ENCODE data around the gene RPTOR.

RPTOR gene

DNA sequence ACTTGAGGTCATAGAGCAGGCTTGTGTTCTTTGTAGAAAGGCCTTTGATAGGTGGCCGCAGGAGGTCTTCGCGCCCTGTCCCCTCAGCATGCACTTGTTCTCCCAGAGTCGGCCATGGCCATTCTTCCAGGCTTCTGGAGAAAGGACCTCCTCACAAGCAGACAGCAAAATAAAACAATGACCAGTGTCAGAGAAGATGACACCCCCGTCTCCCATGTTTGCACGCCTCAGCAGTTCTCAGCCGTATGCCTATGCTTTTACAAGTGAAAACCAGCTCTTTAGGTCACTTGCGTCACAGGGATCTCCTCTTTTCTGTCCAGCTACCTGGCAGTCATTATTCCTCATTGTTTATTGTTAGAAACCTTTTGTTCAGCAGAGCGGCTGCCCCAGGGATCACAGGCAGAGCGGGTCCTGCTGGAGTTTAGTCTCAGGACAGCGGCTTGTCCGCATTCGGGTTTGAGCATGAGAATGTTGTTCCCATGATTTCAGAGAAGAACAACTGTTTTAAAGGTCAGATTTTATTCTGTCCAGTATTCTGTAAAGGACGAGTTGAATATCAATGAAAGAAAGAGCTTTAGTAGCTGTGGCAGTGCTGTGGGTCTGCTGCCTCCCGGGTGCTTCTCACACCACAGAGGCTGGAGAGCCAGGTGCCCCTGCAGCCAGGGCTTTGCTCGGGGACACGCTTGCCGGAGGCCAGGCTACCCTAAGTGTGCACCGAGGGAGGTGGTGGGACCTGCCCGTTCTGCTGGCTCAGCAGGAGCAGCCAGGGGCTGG, 123.9 kb downstream of the RPTOR start:
- no peak for DNase-seq

- peak; percentile 64 for DNase-seq
Measured at GRCh38 chr17:80671039-80671824, 126.6 kb downstream of the RPTOR start.

- no peak for DNase-seq
Measured at GRCh38 chr17:80671825-80672110, 127.1 kb downstream of the RPTOR start.

GRCh38 chr17:80673152-80673920, 128.7 kb downstream of the RPTOR start:
- DNase-seq = peak; percentile 83

GRCh38 chr17:80675438-80676095, 130.9 kb downstream of the RPTOR start:
- no peak for DNase-seq

DNA sequence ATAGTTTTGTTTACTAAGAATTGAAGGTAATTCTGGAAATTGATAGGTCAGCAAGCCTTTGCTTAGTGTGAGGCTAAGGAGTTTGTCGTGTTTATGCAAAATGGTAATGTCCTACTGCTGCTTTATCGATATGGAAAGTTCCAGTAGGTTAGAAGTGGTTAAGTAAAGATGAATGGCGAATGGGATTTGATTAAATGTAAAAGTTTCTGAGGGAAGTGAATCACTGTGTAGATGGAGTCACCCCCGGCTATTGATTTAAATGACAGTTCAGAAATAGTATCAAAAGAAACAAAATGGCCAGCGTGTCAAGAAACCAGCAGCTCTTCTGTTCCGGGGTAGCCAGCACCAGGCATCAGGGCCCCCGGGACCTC, 131.4 kb downstream of the RPTOR start:
- DNase-seq = no peak

GRCh38 chr17:80676564-80676963, 131.9 kb downstream of the RPTOR start:
- no peak for DNase-seq

DNA sequence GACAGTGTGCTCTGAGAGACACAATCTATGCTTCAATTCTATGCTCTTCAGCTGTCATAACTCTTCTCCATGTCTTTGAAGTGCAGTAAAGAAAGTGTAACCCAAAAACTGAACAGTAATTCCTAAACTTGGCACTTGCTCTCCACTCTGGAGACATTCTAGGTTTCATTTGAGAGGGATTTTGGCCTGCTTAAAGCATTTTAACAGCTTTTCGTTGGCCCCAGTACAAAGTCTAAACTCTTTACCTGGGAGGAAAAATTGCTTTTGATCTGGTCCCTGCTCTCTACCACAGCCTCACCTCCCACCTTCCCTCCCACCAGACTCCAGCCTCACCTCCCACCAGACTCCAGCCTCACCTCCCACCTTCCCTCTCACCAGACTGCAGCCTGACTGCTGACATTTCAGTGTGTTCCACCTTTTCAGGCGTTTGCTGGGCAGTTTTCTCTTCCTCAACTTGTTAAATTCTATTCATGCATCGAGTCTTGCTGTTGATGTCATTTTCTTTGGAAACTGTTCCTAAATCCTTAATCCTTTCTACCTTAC, 132.6 kb downstream of the RPTOR start:
- DNase-seq = no peak

DNA sequence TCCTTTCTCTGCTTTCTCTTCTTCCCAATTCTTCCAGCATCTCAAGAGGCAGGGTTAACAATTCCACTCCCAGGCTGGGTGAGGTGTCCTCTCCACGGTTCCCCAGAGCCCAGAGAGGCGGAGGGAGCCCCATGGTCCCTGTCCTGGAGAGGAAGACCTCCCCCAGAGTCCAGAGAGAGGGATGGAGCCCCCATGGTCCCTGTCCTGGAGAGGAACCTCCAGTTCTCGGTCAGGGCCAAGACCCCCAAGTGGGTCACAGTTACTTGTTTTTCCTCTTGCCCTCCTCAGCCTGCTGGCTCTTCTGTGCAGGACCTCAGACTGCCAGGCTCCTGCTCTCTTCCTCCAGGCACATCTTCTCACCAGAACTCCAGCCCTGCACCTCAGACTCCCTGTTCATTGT, 135.2 kb downstream of the RPTOR start:
- DNase-seq = no peak

DNA sequence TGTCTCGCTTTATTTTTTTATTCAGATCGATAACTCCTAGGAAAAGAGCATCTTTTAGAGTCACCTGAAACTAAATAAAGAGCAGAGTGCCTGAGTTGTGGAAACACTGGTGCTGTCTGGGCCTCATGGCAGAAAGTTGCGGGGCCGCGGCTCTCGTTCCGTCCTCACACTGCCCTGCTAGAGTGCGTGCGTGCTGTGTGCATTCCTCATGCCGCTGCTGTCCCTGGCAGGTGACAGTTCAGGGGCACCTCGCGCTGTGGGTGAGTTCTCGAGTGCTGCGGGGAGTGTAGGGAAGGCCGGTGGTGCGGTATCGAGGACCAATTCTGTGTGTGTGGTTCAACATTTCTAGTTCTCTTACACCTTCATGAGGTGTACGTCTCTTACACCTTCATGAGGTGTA, 136.6 kb downstream of the RPTOR start:
- DNase-seq = no peak

- DNase-seq = no peak
Measured at GRCh38 chr17:80682372-80682771, 137.7 kb downstream of the RPTOR start.

- no peak for DNase-seq
Measured at GRCh38 chr17:80683625-80684104, 139.0 kb downstream of the RPTOR start.

GRCh38 chr17:80687839-80688238, 143.2 kb downstream of the RPTOR start:
- no peak for DNase-seq

- peak; percentile 53 for DNase-seq
Measured at GRCh38 chr17:80689129-80689619, 144.5 kb downstream of the RPTOR start.

DNA sequence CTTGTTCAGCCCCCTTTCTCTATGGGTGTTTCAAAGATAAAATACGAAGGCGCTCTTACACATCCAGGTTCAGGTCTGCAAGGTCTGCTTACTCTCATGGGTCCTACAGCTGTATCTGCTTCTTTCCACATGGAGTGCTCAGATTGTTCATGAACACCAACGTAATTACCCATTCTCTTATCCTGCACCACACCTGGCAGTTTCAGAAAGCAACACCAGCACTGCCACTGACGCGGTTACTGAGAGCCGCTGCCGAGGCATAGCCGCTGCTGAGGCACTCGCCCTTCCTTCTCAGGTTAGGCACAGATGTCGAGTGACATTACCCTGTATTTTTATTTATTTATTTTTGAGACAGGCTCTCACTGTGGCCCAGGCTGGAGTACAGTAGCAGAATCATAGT, 147.1 kb downstream of the RPTOR start:
- DNase-seq = peak; percentile 66

- DNase-seq = no peak
Measured at GRCh38 chr17:80692931-80693467, 148.4 kb downstream of the RPTOR start.

DNA sequence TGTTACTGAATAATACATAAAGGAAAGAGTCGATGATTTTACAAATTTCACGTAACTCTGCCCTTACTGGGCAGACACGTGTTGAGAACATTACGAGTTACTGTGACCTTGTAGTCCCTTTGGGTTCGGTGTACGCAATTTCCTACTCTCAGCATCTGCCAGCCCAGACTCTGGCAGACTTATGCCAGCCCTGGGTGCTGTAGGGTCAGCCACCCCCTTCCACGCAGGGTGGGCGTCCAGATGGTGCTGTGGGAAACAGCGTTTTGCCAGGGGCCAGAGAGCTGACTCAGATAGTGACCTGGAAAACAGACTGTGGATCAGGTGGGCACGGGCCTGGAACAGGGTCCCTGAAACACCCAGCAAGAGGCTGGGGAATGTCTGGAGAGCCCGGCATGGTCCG, 148.9 kb downstream of the RPTOR start:
- DNase-seq = no peak

DNA sequence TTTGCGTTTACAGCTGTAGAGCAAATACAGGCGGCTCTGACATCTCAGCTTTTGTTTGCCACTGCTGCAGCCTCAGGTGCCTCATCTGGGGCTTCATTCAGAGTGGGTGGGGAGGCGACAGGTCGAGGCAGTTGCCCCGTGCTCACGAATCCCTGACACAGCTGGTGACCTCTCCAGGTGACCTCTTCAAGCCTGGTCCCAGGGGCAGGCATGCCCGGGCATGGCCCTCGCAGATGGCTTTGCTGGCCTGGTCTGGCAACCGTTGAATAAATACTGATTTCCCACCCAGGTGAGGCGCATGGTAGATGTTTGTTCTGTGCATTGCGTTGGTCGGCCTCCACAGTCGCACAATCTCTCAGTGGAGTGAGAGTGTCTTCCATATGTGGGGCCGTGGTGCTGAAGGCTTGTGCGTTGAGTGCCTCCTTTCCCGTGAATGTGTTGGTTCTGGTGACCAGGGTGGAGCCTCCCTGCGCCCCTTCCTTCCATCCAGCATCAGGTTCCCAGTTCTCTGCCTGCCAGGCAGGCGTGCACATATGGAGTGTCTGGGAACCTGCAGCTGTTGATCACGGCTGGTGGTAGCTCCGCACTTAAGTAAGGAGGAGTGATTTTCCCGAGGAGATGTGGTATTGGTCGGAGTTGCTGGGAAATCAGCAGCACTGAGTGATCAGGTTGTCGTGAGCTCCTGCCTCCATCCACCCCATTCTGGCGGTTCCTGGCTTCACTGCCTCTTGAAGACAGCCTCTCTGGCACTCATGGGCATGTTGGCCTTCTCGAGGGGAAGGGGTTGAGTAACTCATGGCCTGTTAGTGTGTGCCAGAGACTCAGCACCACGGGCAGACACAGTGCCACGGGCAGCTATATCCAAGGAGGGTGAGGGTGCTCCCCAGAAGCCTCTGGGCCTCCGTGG, 149.7 kb downstream of the RPTOR start:
- peak; percentile 98 for DNase-seq

DNA sequence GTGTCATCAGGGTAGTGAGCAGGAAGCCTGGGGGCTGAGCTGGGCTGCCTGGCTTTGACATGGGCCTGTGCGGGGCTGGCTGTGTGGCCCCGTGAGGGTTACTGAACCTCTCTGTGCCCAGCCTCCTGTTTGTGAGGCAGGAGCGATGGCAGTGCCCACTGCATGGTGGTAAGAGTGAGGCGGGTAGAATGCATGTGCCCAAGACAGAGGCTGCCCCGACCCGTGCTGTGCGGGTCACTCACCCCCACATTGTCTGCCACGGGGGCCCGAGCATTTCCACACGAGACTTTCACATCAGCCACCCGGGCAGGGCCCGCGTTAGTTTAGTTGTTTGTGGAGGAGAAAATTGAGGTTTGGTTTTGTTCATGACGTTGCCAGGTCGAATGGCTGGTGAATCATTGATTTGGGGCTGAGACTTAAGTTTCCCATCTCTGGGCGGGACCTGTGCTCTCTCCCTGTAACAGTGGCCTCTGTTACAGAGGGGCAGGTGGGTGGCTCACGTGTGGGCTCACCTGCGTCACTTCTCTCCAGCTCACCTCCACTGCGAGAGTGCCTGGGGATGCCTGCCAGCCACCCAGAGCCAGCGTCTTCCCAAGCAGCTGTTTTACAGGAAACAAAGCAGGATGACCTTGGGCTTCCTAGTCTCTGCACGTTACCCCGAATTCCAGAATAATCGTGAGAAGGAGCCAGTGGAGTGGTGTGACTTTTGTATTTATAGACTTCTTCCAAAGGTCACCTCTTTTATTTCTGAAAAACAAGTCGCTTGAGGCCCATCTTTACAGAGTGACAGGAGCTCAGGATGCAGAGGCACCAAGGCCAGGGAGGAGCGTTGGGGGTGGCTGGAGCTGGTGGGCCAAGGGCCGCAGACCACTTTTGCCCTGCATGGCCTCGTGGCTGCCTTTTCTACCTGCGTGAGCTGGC, 150.6 kb downstream of the RPTOR start:
- peak; percentile 42 for DNase-seq

GRCh38 chr17:80695979-80696378, 151.3 kb downstream of the RPTOR start:
- DNase-seq = peak; percentile 31

Data from NCI-H510A treated with DMSO at 0.1 percent for 48 hours (cell line).